Activated CD8-positive, alpha-beta T cell treated with anti-CD3 and anti-CD28 coated beads for 36 hours (primary cell): Measurements from ENCODE around the gene SPPL2B. TPM values are rescaled to one million over a fixed set of nuclear protein-coding genes. Genes with fewer than 3 reads are reported as not detected.

Experiments used
- ATAC-seq: fragments of 200-7000 bp; cut with Tn5 transposase; one replicate; pipeline ENCODE4 v1.10.0; 2021; ENCODE audit warnings: mild to moderate bottlenecking, moderate library complexity
- CTCF ChIA-PET: fragments of 350-600 bp; sonication (Branson Sonifier 250); formaldehyde crosslinking; loops from one replicate; lab custom pipeline; 2021; ENCODE audit warnings: antibody characterized with exemption; lab: Charles Lee
- POLR2A ChIA-PET: fragments of 350-600 bp; sonication (Branson Sonifier 250); formaldehyde crosslinking; loops from one replicate; lab custom pipeline; 2021; ENCODE audit warnings: antibody characterized with exemption; lab: Charles Lee
- DNase-seq: peaks from one replicate; pipeline ENCODE4 v3.0.0-alpha.2; 2020
- H3K27ac Mint-ChIP-seq: one replicate; pipeline ENCODE4 v1.8.0; 2021; ENCODE audit warnings: mild to moderate bottlenecking, mixed read lengths
- H3K27me3 Mint-ChIP-seq: one replicate; pipeline ENCODE4 v1.8.0; 2021; ENCODE audit warnings: mixed read lengths
- H3K36me3 Mint-ChIP-seq: one replicate; pipeline ENCODE4 v1.8.0; 2021; ENCODE audit warnings: low read depth, mixed read lengths
- H3K4me1 Mint-ChIP-seq: one replicate; pipeline ENCODE4 v1.8.0; 2021; ENCODE audit warnings: low read depth, mixed read lengths
- H3K4me3 Mint-ChIP-seq: one replicate; pipeline ENCODE4 v1.8.0; 2021; ENCODE audit warnings: mild to moderate bottlenecking, moderate library complexity, mixed read lengths
- H3K9me3 Mint-ChIP-seq: one replicate; pipeline ENCODE4 v1.8.0; 2021; ENCODE audit warnings: mixed read lengths
- intact Hi-C: fragments of 100-400 bp; cut with micrococcal nuclease; formaldehyde crosslinking; loops from one replicate; pipeline ENCODE4 v1.10.0; 2022
- total RNA-seq, 2 experiments: library from RNA; stranded (reverse); gene quantifications; one replicate each; pipeline ENCODE4 v1.2.3, GENCODE V29; 2021
- TF ChIP-seq, protein P1 (sequence below): fragments of 200-600 bp; IDR thresholded peaks from one replicate; pipeline ENCODE4 v1.8.0; 2022; ENCODE audit warnings: antibody characterized with exemption, mild to moderate bottlenecking

SPPL2B gene
- total RNA-seq, 2 experiments from 2014 or later, result 52.8 to 54.3 TPM

GRCh38 chr19:2382530-2383222 lies 54.2 kb downstream of the SPPL2B start:
- Mint-ChIP-seq H3K9me3 (peaks cover 18% of the 10 kb centered on the region), H3K27me3 (peaks cover 3% of the 10 kb centered on the region), H3K4me1 (peaks cover 3% of the 10 kb centered on the region), H3K36me3 (peaks cover 3% of the 10 kb centered on the region), H3K27ac (no peak overlapping the region), H3K4me3 (no peak overlapping the region)
- TF ChIP-seq, protein P1, sequence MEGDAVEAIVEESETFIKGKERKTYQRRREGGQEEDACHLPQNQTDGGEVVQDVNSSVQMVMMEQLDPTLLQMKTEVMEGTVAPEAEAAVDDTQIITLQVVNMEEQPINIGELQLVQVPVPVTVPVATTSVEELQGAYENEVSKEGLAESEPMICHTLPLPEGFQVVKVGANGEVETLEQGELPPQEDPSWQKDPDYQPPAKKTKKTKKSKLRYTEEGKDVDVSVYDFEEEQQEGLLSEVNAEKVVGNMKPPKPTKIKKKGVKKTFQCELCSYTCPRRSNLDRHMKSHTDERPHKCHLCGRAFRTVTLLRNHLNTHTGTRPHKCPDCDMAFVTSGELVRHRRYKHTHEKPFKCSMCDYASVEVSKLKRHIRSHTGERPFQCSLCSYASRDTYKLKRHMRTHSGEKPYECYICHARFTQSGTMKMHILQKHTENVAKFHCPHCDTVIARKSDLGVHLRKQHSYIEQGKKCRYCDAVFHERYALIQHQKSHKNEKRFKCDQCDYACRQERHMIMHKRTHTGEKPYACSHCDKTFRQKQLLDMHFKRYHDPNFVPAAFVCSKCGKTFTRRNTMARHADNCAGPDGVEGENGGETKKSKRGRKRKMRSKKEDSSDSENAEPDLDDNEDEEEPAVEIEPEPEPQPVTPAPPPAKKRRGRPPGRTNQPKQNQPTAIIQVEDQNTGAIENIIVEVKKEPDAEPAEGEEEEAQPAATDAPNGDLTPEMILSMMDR, result no peak
- no peak for ATAC-seq
- DNase-seq, result no peak
- POLR2A ChIA-PET, result interaction anchor here (0.6 kb wide), 1 partner anchor 9 kb away, joined by 3 read pairs; no protein-coding TSS in a partner anchor
- intact Hi-C loops, result no loop called here
- CTCF ChIA-PET, result no interaction called here

DNA sequence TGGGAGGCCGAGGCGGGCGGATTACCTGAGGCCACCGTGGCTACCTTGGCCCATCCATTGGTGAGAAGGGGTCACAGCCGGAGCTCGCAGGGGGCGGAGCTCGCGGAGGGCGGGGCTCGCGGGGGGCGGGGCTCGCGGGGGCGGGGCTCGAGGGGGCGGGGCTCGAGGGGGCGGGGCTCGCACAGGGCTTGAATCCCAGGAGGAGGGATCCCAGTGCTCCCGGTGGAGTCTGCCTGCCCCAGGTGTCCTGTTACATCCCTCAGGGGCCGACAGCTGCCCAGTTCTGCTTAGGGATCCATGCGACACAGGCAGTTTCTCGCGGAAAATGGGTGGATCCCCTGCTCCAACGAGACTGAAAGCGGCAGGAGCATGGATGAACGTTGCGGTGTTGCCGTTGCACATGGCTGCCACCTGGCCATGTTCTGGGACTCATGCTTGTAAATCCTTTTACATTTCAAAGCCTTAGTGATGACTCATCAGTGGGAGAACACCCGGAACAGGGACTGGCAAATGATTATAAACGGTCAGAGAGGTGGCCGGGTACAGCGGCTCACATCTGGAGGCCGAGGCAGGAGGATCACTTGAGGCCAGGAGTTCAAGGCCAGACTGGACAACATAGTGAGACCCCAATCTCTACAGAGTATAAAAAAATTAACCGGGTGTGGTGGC lies 56.7 kb downstream of the SPPL2B start:
- peaks cover 3% of the 10 kb centered on the region for H3K4me1 Mint-ChIP-seq
- CTCF ChIA-PET, result no interaction called here
- ATAC-seq, result peak; percentile 49
- TF ChIP-seq, protein P1, result no peak
- no peak overlapping the region for H3K4me3 Mint-ChIP-seq
- DNase-seq, result no peak
- intact Hi-C loops, result no loop called here
- no peak overlapping the region for H3K27ac Mint-ChIP-seq
- peaks cover 6% of the 10 kb centered on the region for H3K9me3 Mint-ChIP-seq
- H3K36me3 Mint-ChIP-seq, result no peaks in the 10 kb centered on the region
- peaks cover 3% of the 10 kb centered on the region for H3K27me3 Mint-ChIP-seq
- POLR2A ChIA-PET, result no interaction called here

DNA sequence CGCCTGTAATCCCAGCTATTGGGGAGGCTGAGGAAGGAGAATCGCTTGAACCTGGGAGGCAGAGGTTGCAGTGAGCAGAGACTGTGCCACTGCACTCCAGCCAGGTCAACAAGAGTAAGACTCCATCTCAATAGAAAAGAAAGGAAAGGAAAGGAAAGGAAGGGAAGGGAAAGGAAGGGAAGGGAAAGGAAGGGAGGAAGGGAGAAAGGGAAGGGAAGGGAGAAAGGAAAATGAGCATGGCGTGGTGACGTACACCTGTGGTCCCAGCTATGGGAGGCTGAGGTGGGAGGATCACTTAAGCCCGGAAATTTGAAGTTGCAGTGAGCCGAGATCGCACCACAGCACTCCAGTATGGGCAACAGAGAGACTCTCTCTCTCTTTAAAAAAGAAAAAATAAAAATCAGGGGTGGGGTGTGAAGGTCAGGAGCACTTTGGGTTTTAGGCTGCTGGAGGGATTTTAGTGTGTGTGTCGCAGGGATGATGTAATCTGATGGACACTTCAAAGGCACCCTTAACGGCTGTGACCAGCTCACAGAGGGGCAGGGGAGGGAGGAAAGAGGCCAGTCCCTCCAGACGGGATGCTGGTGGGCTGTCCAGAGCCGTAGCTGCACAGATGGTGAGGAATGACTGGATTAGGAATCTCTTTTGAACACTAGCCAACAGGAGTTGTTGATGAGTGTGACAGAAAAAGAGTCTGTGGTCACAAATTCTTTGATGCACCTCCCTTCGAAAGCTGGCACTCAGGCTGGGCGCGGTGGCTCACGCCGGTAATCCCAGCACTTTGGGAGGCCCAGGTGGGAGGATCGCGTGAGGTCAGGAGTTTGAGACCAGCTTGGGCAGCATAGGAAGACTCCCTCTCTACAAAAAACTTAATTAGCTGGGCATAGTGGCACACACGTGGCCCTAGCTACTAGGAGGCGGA lies 59.1 kb downstream of the SPPL2B start:
- intact Hi-C loops, result no loop called here
- no peak overlapping the region for H3K4me3 Mint-ChIP-seq
- no peaks in the 10 kb centered on the region for H3K9me3 Mint-ChIP-seq
- ATAC-seq (no peak), DNase-seq (no peak)
- TF ChIP-seq, protein P1, result no peak
- H3K4me1 Mint-ChIP-seq, result peaks cover 5% of the 10 kb centered on the region
- H3K36me3 Mint-ChIP-seq, result no peaks in the 10 kb centered on the region
- POLR2A ChIA-PET, result no interaction called here
- H3K27me3 Mint-ChIP-seq, result peaks cover under 1% of the 10 kb centered on the region
- H3K27ac Mint-ChIP-seq, result no peak overlapping the region
- CTCF ChIA-PET, result interaction anchor here (1.2 kb wide), 1 partner anchor 84 kb away, joined by 3 read pairs; no protein-coding TSS in a partner anchor

DNA sequence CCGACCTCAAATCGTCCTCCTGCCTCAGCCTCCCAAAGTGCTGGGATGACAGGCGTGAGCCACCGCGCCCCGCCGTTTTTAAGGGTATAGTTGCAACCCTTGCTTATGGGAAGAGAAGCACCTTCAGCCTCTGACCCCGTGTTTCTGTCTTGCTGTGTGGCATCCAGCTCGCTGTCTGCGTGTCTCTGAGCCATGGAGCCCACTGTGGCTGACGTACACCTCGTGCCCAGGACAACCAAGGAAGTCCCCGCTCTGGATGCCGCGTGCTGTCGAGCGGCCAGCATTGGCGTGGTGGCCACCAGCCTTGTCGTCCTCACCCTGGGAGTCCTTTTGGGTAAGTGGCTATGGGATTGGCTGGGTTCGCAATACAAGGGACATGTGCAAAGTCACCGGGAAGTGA lies 61.1 kb downstream of the SPPL2B start:
- peaks cover 14% of the 10 kb centered on the region for H3K4me1 Mint-ChIP-seq
- intact Hi-C loops, result no loop called here
- ATAC-seq (no peak), DNase-seq (no peak)
- CTCF ChIA-PET, result no interaction called here
- no peak overlapping the region for H3K27ac Mint-ChIP-seq
- no peak overlapping the region for H3K4me3 Mint-ChIP-seq
- no peaks in the 10 kb centered on the region for H3K36me3 Mint-ChIP-seq
- TF ChIP-seq, protein P1, result no peak
- no peaks in the 10 kb centered on the region for H3K27me3 Mint-ChIP-seq
- peaks cover 2% of the 10 kb centered on the region for H3K9me3 Mint-ChIP-seq
- POLR2A ChIA-PET, result no interaction called here
